HepG2 (cell line): ENCODE results near the gene ATP6V0D1. TPM values are rescaled to one million over a fixed set of nuclear protein-coding genes. Genes with fewer than 3 reads are reported as not detected.
A peak's percentile ranks its signal among the peaks of the same experiment; 100 is the strongest.

Experiments
- ATAC-seq: fragments of 200-7000 bp; cut with Tn5 transposase; 3 replicates; pipeline ENCODE4 v1.9.1; 2020; ENCODE audit warnings: mild to moderate bottlenecking, moderate library complexity
- BruUV-seq: library from RNA; stranded (reverse); fragments of 400-500 nt; replicated peaks from 2 replicates; lab custom pipeline; 2021; lab: Mats Ljungman, UMichigan
- CTCF ChIA-PET: fragments of 300-600 bp; formaldehyde crosslinking; extraction: SDS; loops from one replicate; lab custom pipeline; 2021; ENCODE audit warnings: low total read pairs, inconsistent platforms, low intra/inter-chr PET ratio; lab: Yijun Ruan, JAX
- POLR2A ChIA-PET: fragments of 350-600 bp; sonication (Branson Sonifier 250); formaldehyde crosslinking; loops from one replicate; lab custom pipeline; 2020; ENCODE audit warnings: antibody characterized with exemption, inconsistent platforms; lab: Yijun Ruan, JAX
- DNase-seq: peaks from one replicate; pipeline ENCODE4 v3.0.0-alpha.2; 2015; ENCODE audit warnings: low spot score
- FAIRE-seq: peaks from 3 replicates; lab custom pipeline; 2011; peaks lifted over from hg19 to GRCh38; lab: Jason Lieb, UNC
- H2AFZ ChIP-seq: one replicate; pipeline ENCODE4 v1.6.1; 2011; ENCODE audit warnings: low read length, inconsistent platforms
- H3K27ac ChIP-seq: fragments of 300-600 bp; 3 replicates; pipeline ENCODE4 v1.8.0; 2011; ENCODE audit warnings: mixed run types, mild to moderate bottlenecking, mixed read lengths, low read length, inconsistent platforms; ENCODE audit not compliant: insufficient read depth; ENCODE audit errors: extremely low read length
- H3K27me3 ChIP-seq, 2 experiments: fragments of 200-600 bp in 1 of 2; 2 replicates in 1 of 2; 3 replicates in 1 of 2; pipeline versions ENCODE4 v1.6.0 to v1.8.0; 2011; ENCODE audit warnings: low read length in 2 of 2, mild to moderate bottlenecking in 2 of 2, moderate library complexity in 2 of 2, inconsistent platforms in 1 of 2; ENCODE audit not compliant: insufficient read depth in 2 of 2, control insufficient read depth in 1 of 2
- H3K36me3 ChIP-seq, 2 experiments: fragments of 200-600 bp in 1 of 2; replicated peaks in 1 of 2; 2 replicates in 1 of 2; 3 replicates in 1 of 2; pipeline versions ENCODE4 v1.5.1 to v1.8.0; 2011; ENCODE audit warnings: low read length in 2 of 2, inconsistent platforms in 1 of 2; ENCODE audit not compliant: insufficient read depth in 2 of 2, control insufficient read depth in 1 of 2
- H3K4me1 ChIP-seq: 2 replicates; pipeline ENCODE4 v1.5.1; 2012; ENCODE audit warnings: low read length, inconsistent platforms; ENCODE audit not compliant: insufficient read depth
- H3K4me2 ChIP-seq: 2 replicates; pipeline ENCODE4 v1.6.0; 2011; ENCODE audit warnings: low read depth, low read length, inconsistent platforms
- H3K4me3 ChIP-seq, 3 experiments: fragments of 200-600 bp in 1 of 3; sonication (generic), shearing (Covaris generic) in 1 of 3; replicated peaks in 1 of 3; 2 replicates each; pipeline ENCODE4 v1.5.1; 2011 to 2016; ENCODE audit warnings: low read length in 3 of 3, inconsistent platforms in 2 of 3, low read depth in 2 of 3, mild to moderate bottlenecking in 2 of 3, control low read depth in 1 of 3, mixed read lengths in 1 of 3; ENCODE audit not compliant: insufficient read depth in 1 of 3
- H3K79me2 ChIP-seq: one replicate; pipeline ENCODE4 v1.6.1; 2011; ENCODE audit warnings: low read length, inconsistent platforms; ENCODE audit not compliant: insufficient read depth
- H3K9ac ChIP-seq: 2 replicates; pipeline ENCODE4 v1.6.0; 2011; ENCODE audit warnings: mild to moderate bottlenecking, low read depth, low read length, inconsistent platforms; ENCODE audit not compliant: insufficient read depth
- H3K9me3 ChIP-seq: 2 replicates; pipeline ENCODE4 v1.5.1; 2012; ENCODE audit warnings: mild to moderate bottlenecking, low read length
- H4K20me1 ChIP-seq: 2 replicates; pipeline ENCODE4 v1.6.0; 2011; ENCODE audit warnings: inconsistent platforms, mild to moderate bottlenecking, low read length, moderate library complexity; ENCODE audit not compliant: insufficient read depth
- CEBPZ ChIP-seq: IDR thresholded peaks from 2 replicates; pipeline ENCODE4 v1.6.1; 2012; ENCODE audit warnings: low read length, improper control_type of control experiment
- HNRNPL ChIP-seq: fragments of 200-400 bp; formaldehyde crosslinking; IDR thresholded peaks from 2 replicates; pipeline ENCODE4 v1.6.1; 2017; ENCODE audit warnings: mild to moderate bottlenecking, low read depth, low read length
- MIER2 ChIP-seq: IDR thresholded peaks from 2 replicates; pipeline ENCODE4 v1.6.1; 2016; ENCODE audit warnings: missing biosample characterization, missing genetic modification reagents
- POLR2A ChIP-seq, 2 experiments: IDR thresholded peaks; 2 replicates each; pipeline ENCODE4 v1.6.1; 2011; ENCODE audit warnings: low read depth in 2 of 2, low read length in 2 of 2, mild to moderate bottlenecking in 1 of 2, moderate library complexity in 1 of 2; ENCODE audit not compliant: insufficient read depth in 1 of 2
- TRAFD1 ChIP-seq: sonication (generic); formaldehyde crosslinking; IDR thresholded peaks from 2 replicates; pipeline ENCODE4 v1.5.1; 2020; ENCODE audit warnings: missing genetic modification reagents, mild to moderate bottlenecking, borderline replicate concordance
- ZGPAT ChIP-seq: IDR thresholded peaks from 2 replicates; pipeline ENCODE4 v1.6.1; 2016; ENCODE audit warnings: mild to moderate bottlenecking
- ZMYM3 ChIP-seq: sonication (generic); formaldehyde crosslinking; IDR thresholded peaks from 2 replicates; pipeline ENCODE4 v1.5.1; 2020; ENCODE audit warnings: mild to moderate bottlenecking, missing genetic modification reagents
- ZNF646 ChIP-seq: sonication (generic); formaldehyde crosslinking; IDR thresholded peaks from 2 replicates; pipeline ENCODE4 v1.9.0; 2021; ENCODE audit warnings: mild to moderate bottlenecking, missing genetic modification reagents
- ZSCAN25 ChIP-seq: sonication (generic); formaldehyde crosslinking; IDR thresholded peaks from 2 replicates; pipeline ENCODE4 v1.8.0; 2022; ENCODE audit warnings: mild to moderate bottlenecking, missing genetic modification reagents
- WGBS: methylation state at CpG from one replicate; pipeline ENCODE4 v1.1.6; 2017; ENCODE audit warnings: low lambda C conversion rate; 5-methylcytosine and 5-hydroxymethylcytosine counted together
- in situ Hi-C: cut with HindIII; loops from 2 replicates; pipeline ENCODE4 v1.10.0; 2017; ENCODE audit warnings: low pct_unique_long_range_greater_than_20kb; ENCODE audit not compliant: extremely low pct_ligation_motif_present
- intact Hi-C: fragments of 100-400 bp; cut with micrococcal nuclease; formaldehyde crosslinking; loops from one replicate; pipeline ENCODE4 v1.10.0; 2022; ENCODE audit not compliant: unreplicated experiment
- polyA plus RNA-seq, 8 experiments: library from polyadenylated mRNA; depleted of rRNA in 3 of 8; stranded (reverse) in 7 of 8; unstranded in 1 of 8; fragments of >200 nt; fragmentation: Illumina TruSeq in 4 of 8; extraction: Trizol in 4 of 8; gene quantifications; 2 replicates each; pipeline versions ENCODE4 v1.2.1 to v1.2.3, GENCODE V29; 2011 to 2016; ENCODE audit warnings: low read depth in 4 of 8, missing spikeins in 1 of 8, mixed read lengths in 1 of 8; ENCODE audit not compliant: insufficient read depth in 1 of 8
- total RNA-seq, 5 experiments: library from RNA; depleted of rRNA; stranded (reverse); fragments of >200 nt; fragmentation: Illumina TruSeq; extraction: Trizol; gene quantifications; 2 replicates each; pipeline ENCODE4 v1.2.3, GENCODE V29; 2016; ENCODE audit warnings: low read depth in 1 of 5

The ATP6V0D1 gene
- total and polyA plus RNA-seq, 2 of the 13 experiments (the other 11 are each of a cell fraction or from before 2014, with no cell fraction given), result 51.1 to 61.3 TPM

GRCh38 chr16:67395458-67396158 is 85.3 kb downstream of the ATP6V0D1 start:
- WGBS, result 75% methylated on average over 4 of the region's 13 CpGs
- no peak for DNase-seq
- no peaks in the 10 kb centered on the region for H4K20me1 ChIP-seq
- H3K79me2 ChIP-seq, result no peaks in the 10 kb centered on the region
- peaks cover 44% of the 10 kb centered on the region for H3K4me1 ChIP-seq
- no peak overlapping the region for H3K27ac ChIP-seq
- CTCF ChIA-PET, result no interaction called here
- H3K9me3 ChIP-seq, result no peaks in the 10 kb centered on the region
- FAIRE-seq, result no peak
- H3K4me3 ChIP-seq, result peak overlapping the region in 1 of 3 experiments; percentile 57; a peak in 3 of 6 replicates
- H3K4me2 ChIP-seq, result peak overlapping the region; percentile 60
- intact Hi-C loops (no loop called here), in situ Hi-C loops (no loop called here)
- H3K27me3 ChIP-seq, result peaks cover 0 to 42% of the 10 kb centered on the region in 2 experiments; a peak in 4 of 5 replicates
- BruUV-seq, result no TSS peak
- no peaks in the 10 kb centered on the region for H3K36me3 ChIP-seq
- ATAC-seq, result no peak
- POLR2A ChIA-PET, result no interaction called here
- peak overlapping the region; percentile 32 for H3K9ac ChIP-seq
- H2AFZ ChIP-seq, result no peak overlapping the region
- no peak for TF ChIP-seq CEBPZ
- no peak for TF ChIP-seq MIER2 (CRISPR knock-in tag)
- TF ChIP-seq ZGPAT, result no peak
- TF ChIP-seq TRAFD1, result no peak
- no peak for TF ChIP-seq POLR2A (IDR thresholded peaks at IDR 0.05; ENCODE audit: insufficient read depth in 1 of 2, low read depth in 2 of 2, low read length in 2 of 2)
- TF ChIP-seq ZSCAN25, result no peak
- no peak for TF ChIP-seq ZMYM3 (CRISPR knock-in tag)
- no peak for TF ChIP-seq ZNF646 (CRISPR knock-in tag)
- TF ChIP-seq HNRNPL, result peak; percentile 54; the same call in 1 of the 2 replicates
